ENCODE measurements around the gene YJU2. TPM values are rescaled to one million over a fixed set of nuclear protein-coding genes. Genes with fewer than 3 reads are reported as not detected.

YJU2 gene
- total and polyA plus RNA-seq, 2 of the 13 experiments (the other 11 are each of a cell fraction or from before 2014, with no cell fraction given) = 9.3 to 17.9 TPM

DNA sequence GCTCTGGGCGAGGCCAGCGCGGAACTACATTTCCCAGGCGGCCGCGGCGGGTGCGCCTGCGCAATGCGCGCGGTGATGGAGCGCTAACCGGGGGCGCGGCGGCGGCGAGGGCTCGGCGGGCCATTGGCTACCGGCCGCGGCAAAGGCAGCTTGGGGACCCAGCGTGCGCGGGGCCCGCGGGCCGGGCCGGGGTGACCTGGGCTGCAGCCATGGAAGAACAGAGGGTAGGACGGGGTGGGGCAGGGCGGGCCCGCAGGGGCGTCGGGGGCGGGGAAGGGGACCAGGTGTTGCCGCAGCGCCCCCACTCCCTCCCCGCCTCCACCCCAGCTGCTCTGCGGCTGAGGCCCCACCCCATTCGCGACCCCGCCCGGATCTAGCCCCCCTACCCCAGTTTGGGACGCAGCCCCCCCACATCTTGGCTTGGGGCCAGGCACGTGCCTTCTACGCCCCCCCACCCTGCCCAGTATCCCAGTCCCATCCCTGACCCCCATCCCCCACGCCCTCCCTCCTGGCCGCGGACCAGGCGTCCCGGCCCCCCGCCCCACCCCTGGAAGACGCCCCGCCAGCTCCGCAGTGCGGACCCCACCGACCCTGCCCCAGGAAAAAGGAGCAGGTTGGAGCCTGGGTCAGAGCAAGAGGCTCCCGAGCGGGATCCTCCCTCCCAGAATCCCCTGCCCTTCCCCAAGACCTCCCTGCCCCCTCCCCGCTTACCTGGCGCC lies 57.8 kb downstream of the YJU2 start, which contains the start of gene FSD1 (continued):
- TF ChIP-seq, protein P1, sequence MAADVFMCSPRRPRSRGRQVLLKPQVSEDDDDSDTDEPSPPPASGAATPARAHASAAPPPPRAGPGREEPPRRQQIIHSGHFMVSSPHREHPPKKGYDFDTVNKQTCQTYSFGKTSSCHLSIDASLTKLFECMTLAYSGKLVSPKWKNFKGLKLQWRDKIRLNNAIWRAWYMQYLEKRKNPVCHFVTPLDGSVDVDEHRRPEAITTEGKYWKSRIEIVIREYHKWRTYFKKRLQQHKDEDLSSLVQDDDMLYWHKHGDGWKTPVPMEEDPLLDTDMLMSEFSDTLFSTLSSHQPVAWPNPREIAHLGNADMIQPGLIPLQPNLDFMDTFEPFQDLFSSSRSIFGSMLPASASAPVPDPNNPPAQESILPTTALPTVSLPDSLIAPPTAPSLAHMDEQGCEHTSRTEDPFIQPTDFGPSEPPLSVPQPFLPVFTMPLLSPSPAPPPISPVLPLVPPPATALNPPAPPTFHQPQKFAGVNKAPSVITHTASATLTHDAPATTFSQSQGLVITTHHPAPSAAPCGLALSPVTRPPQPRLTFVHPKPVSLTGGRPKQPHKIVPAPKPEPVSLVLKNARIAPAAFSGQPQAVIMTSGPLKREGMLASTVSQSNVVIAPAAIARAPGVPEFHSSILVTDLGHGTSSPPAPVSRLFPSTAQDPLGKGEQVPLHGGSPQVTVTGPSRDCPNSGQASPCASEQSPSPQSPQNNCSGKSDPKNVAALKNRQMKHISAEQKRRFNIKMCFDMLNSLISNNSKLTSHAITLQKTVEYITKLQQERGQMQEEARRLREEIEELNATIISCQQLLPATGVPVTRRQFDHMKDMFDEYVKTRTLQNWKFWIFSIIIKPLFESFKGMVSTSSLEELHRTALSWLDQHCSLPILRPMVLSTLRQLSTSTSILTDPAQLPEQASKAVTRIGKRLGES (CRISPR knock-in tag; IDR thresholded peaks at IDR 0.05; ENCODE audit: borderline replicate concordance) = no peak
- TF ChIP-seq THAP11 (CRISPR knock-in tag; IDR thresholded peaks at IDR 0.05) = peak; percentile 95
- TF ChIP-seq, protein P2, sequence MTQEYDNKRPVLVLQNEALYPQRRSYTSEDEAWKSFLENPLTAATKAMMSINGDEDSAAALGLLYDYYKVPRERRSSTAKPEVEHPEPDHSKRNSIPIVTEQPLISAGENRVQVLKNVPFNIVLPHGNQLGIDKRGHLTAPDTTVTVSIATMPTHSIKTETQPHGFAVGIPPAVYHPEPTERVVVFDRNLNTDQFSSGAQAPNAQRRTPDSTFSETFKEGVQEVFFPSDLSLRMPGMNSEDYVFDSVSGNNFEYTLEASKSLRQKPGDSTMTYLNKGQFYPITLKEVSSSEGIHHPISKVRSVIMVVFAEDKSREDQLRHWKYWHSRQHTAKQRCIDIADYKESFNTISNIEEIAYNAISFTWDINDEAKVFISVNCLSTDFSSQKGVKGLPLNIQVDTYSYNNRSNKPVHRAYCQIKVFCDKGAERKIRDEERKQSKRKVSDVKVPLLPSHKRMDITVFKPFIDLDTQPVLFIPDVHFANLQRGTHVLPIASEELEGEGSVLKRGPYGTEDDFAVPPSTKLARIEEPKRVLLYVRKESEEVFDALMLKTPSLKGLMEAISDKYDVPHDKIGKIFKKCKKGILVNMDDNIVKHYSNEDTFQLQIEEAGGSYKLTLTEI (CRISPR knock-in tag; conservative IDR thresholded peaks at IDR 0.05) = no peak
- no peak for TF ChIP-seq ZNF441 (CRISPR knock-in tag; IDR thresholded peaks at IDR 0.05; ENCODE audit: borderline replicate concordance)
- TF ChIP-seq, protein P3, sequence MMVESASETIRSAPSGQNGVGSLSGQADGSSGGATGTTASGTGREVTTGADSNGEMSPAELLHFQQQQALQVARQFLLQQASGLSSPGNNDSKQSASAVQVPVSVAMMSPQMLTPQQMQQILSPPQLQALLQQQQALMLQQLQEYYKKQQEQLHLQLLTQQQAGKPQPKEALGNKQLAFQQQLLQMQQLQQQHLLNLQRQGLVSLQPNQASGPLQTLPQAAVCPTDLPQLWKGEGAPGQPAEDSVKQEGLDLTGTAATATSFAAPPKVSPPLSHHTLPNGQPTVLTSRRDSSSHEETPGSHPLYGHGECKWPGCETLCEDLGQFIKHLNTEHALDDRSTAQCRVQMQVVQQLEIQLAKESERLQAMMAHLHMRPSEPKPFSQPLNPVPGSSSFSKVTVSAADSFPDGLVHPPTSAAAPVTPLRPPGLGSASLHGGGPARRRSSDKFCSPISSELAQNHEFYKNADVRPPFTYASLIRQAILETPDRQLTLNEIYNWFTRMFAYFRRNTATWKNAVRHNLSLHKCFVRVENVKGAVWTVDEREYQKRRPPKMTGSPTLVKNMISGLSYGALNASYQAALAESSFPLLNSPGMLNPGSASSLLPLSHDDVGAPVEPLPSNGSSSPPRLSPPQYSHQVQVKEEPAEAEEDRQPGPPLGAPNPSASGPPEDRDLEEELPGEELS (CRISPR knock-in tag; IDR thresholded peaks at IDR 0.05) = no peak
- TF ChIP-seq, protein P4, sequence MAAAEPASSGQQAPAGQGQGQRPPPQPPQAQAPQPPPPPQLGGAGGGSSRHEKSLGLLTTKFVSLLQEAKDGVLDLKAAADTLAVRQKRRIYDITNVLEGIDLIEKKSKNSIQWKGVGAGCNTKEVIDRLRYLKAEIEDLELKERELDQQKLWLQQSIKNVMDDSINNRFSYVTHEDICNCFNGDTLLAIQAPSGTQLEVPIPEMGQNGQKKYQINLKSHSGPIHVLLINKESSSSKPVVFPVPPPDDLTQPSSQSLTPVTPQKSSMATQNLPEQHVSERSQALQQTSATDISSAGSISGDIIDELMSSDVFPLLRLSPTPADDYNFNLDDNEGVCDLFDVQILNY (CRISPR knock-in tag; conservative IDR thresholded peaks at IDR 0.05) = no peak
- TF ChIP-seq ZNF143 (CRISPR knock-in tag; IDR thresholded peaks at IDR 0.05) = peak; percentile 88
- TF ChIP-seq GABPB1 (CRISPR knock-in tag; IDR thresholded peaks at IDR 0.05) = peak; percentile 39; the same call in 1 of the 2 replicates
- no peak for TF ChIP-seq YEATS4 (CRISPR knock-in tag; IDR thresholded peaks at IDR 0.05; ENCODE audit: borderline replicate concordance)
- TF ChIP-seq, protein P5, sequence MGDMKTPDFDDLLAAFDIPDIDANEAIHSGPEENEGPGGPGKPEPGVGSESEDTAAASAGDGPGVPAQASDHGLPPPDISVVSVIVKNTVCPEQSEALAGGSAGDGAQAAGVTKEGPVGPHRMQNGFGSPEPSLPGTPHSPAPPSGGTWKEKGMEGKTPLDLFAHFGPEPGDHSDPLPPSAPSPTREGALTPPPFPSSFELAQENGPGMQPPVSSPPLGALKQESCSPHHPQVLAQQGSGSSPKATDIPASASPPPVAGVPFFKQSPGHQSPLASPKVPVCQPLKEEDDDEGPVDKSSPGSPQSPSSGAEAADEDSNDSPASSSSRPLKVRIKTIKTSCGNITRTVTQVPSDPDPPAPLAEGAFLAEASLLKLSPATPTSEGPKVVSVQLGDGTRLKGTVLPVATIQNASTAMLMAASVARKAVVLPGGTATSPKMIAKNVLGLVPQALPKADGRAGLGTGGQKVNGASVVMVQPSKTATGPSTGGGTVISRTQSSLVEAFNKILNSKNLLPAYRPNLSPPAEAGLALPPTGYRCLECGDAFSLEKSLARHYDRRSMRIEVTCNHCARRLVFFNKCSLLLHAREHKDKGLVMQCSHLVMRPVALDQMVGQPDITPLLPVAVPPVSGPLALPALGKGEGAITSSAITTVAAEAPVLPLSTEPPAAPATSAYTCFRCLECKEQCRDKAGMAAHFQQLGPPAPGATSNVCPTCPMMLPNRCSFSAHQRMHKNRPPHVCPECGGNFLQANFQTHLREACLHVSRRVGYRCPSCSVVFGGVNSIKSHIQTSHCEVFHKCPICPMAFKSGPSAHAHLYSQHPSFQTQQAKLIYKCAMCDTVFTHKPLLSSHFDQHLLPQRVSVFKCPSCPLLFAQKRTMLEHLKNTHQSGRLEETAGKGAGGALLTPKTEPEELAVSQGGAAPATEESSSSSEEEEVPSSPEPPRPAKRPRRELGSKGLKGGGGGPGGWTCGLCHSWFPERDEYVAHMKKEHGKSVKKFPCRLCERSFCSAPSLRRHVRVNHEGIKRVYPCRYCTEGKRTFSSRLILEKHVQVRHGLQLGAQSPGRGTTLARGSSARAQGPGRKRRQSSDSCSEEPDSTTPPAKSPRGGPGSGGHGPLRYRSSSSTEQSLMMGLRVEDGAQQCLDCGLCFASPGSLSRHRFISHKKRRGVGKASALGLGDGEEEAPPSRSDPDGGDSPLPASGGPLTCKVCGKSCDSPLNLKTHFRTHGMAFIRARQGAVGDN (CRISPR knock-in tag; IDR thresholded peaks at IDR 0.05) = peak; percentile 19; the same call in 1 of the 2 replicates
- TF ChIP-seq ZKSCAN5 (CRISPR knock-in tag; IDR thresholded peaks at IDR 0.05) = no peak
- TF ChIP-seq MIER3 (CRISPR knock-in tag; IDR thresholded peaks at IDR 0.05; ENCODE audit: borderline replicate concordance) = no peak
- TF ChIP-seq ZMYM2 (CRISPR knock-in tag; IDR thresholded peaks at IDR 0.05) = no peak
- TF ChIP-seq ELF3 (CRISPR knock-in tag; IDR thresholded peaks at IDR 0.05) = no peak
- TF ChIP-seq PHB2 (IDR thresholded peaks at IDR 0.05; ENCODE audit: partially characterized antibody) = no peak
- no peak for TF ChIP-seq SATB2 (CRISPR knock-in tag; IDR thresholded peaks at IDR 0.05)
